Gastrocnemius medialis (tissue), 4 donors: ENCODE data around the gene UBE2D3.

Experiments
- POLR2A ChIP-seq, 2 donors: fragments of 450-650 bp; IDR thresholded peaks; one replicate each; pipeline ENCODE4 v1.6.1; 2017; ENCODE audit warnings: antibody characterized with exemption in 2 of 2, mild to moderate bottlenecking in 2 of 2, moderate library complexity in 2 of 2
- TF ChIP-seq, protein P1 (sequence below), 5 experiments: fragments of 450-650 bp in 3 of 5; fragments of 200-600 bp in 2 of 5; sonication (generic) in 2 of 5; IDR thresholded peaks in 4 of 5; conservative IDR thresholded peaks in 1 of 5; 1 replicate in 4 of 5; 2 replicates in 1 of 5; pipeline ENCODE4 v1.5.1; 2016 to 2019; ENCODE audit warnings: antibody characterized with exemption in 5 of 5, mild to moderate bottlenecking in 3 of 5, moderate library complexity in 3 of 5

DNA sequence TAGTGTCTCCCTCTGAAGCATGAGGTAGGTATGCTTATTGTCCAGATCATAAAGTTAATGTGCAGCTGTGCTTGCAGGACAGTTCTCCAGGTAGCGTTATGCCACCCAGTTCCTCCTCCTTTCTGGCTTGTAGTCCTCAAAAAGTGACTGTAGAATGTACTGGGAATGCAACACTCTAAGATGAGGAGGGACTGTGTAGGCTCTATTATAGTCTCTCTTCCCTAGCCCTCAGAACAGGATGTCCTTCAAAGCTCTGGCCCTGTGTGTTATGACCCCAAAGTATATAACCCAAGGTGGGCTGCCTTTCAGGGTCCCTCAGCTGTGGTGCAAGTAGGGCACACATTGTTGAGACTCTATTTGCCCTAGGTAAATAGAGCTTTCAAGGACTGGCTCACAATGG lies 45.8 kb downstream of the UBE2D3 start:
- TF ChIP-seq, protein P1, sequence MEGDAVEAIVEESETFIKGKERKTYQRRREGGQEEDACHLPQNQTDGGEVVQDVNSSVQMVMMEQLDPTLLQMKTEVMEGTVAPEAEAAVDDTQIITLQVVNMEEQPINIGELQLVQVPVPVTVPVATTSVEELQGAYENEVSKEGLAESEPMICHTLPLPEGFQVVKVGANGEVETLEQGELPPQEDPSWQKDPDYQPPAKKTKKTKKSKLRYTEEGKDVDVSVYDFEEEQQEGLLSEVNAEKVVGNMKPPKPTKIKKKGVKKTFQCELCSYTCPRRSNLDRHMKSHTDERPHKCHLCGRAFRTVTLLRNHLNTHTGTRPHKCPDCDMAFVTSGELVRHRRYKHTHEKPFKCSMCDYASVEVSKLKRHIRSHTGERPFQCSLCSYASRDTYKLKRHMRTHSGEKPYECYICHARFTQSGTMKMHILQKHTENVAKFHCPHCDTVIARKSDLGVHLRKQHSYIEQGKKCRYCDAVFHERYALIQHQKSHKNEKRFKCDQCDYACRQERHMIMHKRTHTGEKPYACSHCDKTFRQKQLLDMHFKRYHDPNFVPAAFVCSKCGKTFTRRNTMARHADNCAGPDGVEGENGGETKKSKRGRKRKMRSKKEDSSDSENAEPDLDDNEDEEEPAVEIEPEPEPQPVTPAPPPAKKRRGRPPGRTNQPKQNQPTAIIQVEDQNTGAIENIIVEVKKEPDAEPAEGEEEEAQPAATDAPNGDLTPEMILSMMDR (IDR thresholded peaks at IDR 0.05 in 4 of 5, conservative IDR thresholded peaks at IDR 0.05 in 1 of 5): no peak
- no peak for TF ChIP-seq POLR2A (IDR thresholded peaks at IDR 0.05)
